Measurements from ENCODE around the gene FRK.

GRCh38 chr6:116022841-116023445 lies 37.7 kb downstream of the FRK start:
- TF ChIP-seq CTCF (conservative IDR thresholded peaks at IDR 0.05; ENCODE audit: low read length) (no peak), EZH2phosphoT487 (IDR thresholded peaks at IDR 0.05; ENCODE audit: borderline replicate concordance, low read depth, low read length) (no peak)

Data from OCI-LY7 (cell line).